SH-SY5Y (cell line): ENCODE results near the gene SERPINB11.

Experiments used
- GATA2 ChIP-seq: IDR thresholded peaks from 2 replicates; pipeline ENCODE4 v1.6.1; 2011; ENCODE audit warnings: mild to moderate bottlenecking, low read depth, low read length
- GATA3 ChIP-seq: IDR thresholded peaks from 2 replicates; pipeline ENCODE4 v1.6.1; 2011; ENCODE audit warnings: low read depth, mild to moderate bottlenecking, low read length, moderate library complexity

GRCh38 chr18:63731215-63731614 is 28.5 kb downstream of the SERPINB11 start:
- TF ChIP-seq GATA2 = no peak
- no peak for TF ChIP-seq GATA3
